Thoracic aorta endothelial cell (primary cell): ENCODE measurements around the gene CLINT1. TPM values are rescaled to one million over a fixed set of nuclear protein-coding genes. Genes with fewer than 3 reads are reported as not detected.

Experiments used
- small RNA-seq: library from RNA; depleted of rRNA; stranded (forward); fragments of <200 nt; gene quantifications from one replicate; pipeline ENCODE3, GENCODE V24; 2012
- total RNA-seq: library from RNA; depleted of rRNA; stranded (reverse); fragments of >200 nt; gene quantifications from 2 replicates; pipeline ENCODE4 v1.2.3, GENCODE V29; 2012

Gene CLINT1
- total RNA-seq = 106 and 125 TPM in 2 replicates

GRCh38 chr5:157858527-157859226 lies at the start of gene CLINT1:
CLINT1 (minus strand) TSS chr5:157859145; CDS start chr5:157858970, 175 bp downstream.

GRCh38 chr5:157743163-157744050 lies 115.5 kb downstream of the CLINT1 start, which contains the start of gene LSM11:
LSM11 (plus strand) TSS chr5:157743712; CDS start chr5:157743751, 39 bp downstream.

Small RNAs within 50 kb of the gene (small RNA-seq; reads per million reads assigned to genes)
- gene AC026407.1 (not detected), gene RNU6-260P (not detected)

Other genes with a start within 250 kb of the CLINT1 start
- not detected in 2 replicates for gene SOX30, start 206.7 kb downstream of the CLINT1 start, total RNA-seq
- gene C5orf52, start 187.6 kb downstream of the CLINT1 start, total RNA-seq = not detected in 2 replicates
- gene THG1L, start 127.7 kb downstream of the CLINT1 start, total RNA-seq = 5.9 and 6.7 TPM in 2 replicates
- 10.5 and 11.9 TPM in 2 replicates for gene LSM11, start 115.4 kb downstream of the CLINT1 start, total RNA-seq